HG03095 (cell line): Measurements from ENCODE around the gene KLF15.

Experiments used
- ATAC-seq: cut with Tn5 transposase; IDR thresholded peaks from one replicate; pipeline ENCODE4 v1.9.1; 2021; ENCODE audit warnings: moderate library complexity; ENCODE audit not compliant: unreplicated experiment

Gene KLF15

DNA sequence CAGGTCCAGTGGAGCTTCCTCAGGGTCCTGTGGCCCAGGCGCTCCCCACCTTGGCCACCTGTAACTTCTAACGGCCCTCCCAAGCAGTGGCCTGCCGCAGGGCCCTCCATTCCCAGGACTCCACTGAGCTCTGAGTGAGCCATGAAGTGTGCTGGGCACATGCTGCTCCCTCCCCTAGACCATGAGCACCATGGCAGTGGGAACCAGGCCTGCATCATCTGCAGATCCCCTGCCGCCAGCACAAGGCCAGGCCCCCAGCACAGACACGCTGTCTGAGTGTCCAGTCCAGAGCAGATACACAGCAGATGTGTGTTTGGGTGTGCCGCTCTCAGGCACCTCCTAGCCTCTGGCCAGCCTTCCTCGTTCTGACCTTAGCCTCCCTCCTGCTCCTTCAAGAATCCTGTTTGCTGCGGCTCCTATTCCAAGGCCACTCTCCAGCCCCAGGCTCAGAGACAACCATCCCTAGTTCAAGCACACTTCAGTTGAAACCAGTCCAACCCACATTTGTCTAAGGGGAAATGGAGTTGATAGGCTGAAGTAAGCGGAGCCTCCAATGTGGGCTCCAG is 7.0 kb upstream of the KLF15 start:
- no peak for ATAC-seq

DNA sequence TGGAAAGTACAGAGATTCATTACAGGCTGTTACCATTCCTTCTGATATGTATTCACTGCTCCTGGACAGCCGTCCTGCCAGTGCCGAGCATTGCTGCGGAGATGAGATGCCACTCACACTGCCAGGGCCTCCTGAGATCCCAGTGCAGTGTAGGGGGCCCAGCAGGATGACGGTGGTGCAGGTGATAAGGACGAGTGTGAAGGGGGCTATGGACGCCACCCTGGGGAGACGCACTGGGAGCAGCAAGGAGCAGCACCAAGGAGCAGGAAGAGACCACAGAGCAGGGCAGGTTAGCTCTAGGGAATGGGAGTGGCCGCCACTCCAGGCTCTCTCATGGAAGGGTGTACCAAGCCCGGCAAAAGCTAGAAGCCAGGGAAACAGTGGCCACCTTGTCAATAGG is 4.0 kb upstream of the KLF15 start:
- no peak for ATAC-seq

DNA sequence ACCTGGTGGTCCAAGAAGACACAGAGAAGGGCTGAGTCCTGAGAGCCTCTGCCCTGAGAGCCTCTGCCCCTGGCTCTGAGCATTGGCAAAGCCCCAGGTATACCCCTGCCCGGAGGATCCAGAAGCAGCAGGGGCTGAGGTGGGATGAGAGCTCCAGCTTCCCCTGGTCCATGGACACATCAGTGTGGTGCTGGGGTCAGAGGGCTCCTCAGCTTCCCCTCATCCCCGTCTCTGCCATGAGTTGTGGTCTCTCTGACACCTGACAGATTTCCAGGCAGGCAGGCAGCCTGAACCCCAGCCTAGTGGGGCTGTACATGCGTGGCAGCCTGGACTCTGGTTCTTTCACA is 3.5 kb upstream of the KLF15 start:
- ATAC-seq: no peak

DNA sequence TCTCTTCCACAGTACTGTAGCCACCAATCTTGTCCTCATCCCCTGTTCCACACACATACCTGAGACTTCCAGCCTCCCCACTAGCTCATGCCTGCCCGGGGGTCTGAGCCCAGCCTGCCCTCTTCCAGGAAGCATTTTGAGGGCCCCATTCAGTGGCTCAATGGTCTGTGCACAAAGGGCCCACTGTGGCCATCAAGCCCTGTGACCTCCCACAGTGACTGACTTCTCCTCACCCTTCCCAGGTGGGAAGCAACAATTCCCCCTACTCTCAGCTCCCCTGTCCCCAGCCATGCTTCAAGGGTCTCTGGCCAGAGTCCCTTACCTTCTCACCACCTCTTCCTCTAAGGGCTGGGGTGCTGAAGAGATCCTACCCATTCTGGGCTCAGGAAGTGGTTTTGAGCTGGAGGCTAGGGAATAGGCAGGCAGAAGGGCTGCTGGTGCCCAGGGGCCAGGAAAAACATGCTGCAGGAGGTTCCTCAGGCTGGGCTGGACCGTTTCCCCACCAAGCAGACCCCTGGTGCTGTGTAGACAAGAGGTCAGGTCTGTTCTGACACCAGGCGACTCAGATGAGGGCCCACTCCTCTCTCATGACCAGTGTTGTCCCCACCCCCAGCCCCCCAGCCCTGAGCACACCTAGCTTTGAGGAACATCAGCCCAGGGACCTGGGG is 3.0 kb upstream of the KLF15 start:
- no peak for ATAC-seq

DNA sequence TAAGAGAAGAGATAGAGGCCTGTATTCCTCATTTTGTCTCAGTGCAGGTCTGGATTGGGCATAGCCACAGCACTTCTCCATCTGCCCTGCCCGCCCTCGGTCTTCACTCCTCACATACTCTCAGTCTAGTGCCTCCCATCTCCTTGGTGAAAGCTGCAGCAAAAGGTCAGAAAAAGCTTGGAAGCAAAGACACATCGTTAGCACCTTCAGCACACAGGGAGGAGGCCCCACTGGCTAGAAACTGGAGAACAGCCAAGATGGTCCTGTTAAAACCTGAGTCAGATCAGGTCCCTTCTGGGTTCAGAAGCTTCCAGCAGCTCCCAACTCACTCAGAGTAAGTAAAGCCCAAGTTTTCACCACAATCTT is 1.6 kb upstream of the KLF15 start:
- ATAC-seq: no peak

DNA sequence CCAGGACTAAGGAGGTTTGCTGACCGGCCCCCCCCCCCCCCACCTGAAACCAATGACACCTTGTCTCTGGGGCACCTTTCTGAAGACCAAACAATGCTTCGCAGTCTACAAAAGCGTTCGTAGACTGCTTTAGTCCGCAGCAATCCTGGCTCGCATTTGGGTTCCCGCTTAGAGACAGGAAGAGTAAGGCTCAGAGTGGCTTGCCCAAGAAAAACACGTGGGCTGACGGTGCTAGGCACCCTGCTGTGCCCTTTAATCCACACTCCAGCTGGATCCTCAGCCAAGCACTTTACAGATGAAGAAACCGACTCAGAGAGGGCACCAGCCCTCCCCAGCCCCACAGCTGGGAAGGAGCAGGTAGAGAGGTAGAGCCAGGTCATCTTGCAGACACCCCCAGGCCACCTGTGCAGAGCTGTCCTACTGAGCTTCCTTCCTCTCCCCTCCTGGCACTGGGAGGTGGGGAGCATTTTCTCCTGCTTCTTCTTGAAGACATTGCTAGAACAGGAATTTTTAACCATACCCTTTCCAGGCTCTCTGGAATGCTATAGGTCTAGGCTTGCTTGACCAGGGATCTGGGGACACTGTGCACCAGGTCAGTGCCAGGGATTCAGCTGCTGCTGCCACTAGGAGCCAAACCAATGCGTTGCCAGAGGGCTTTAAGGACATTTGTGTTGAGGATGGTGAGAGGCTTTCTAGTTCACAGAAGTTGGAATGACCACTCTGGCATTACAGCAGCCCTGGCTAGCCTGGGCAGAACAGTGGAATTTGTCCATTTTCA is 1.0 kb upstream of the KLF15 start:
- ATAC-seq: no peak

DNA sequence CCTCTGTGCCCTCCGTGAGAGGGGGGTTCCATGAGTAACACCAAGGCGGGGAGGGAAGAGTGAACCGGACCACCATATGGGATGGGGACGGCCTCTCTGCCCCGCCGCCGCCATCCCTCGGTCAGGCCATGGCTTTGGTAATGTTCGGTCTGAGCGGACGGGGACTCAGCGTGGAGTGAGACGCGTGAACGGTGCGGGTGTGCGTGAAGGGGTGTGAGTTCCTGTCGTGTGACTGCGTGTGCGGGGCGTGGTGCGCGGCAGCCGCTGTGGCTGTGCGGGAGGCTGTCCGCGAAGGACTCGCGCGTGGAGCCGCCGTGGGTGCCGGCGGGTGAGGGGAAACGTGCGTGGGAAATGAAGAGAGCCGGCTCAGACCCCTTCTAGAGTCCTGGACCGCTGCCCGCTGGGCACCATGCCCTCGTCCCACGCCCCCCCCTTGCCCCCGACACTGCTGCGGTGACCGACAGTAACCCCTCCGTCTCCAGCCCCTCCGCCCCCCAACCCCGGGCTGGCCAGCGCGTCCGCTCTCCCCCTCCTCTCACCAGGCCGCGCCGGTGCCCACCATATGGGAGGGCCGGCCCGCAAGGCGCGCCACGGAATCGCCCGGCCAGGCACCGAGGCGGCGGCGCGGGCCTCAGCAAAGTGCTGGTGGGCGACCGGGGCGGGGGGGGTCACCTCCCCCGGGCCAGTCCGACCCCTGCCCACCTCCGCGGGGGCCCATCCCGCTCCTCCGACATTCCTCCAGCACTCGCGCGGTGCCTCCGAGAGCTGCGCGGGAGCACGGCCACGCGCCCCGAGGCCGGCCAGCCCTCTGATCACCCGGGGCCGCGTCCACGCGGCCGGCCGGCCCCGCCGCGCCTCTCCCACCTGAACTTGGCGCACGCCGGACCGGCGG is 589 bp downstream of the KLF15 start:
- no peak for ATAC-seq

DNA sequence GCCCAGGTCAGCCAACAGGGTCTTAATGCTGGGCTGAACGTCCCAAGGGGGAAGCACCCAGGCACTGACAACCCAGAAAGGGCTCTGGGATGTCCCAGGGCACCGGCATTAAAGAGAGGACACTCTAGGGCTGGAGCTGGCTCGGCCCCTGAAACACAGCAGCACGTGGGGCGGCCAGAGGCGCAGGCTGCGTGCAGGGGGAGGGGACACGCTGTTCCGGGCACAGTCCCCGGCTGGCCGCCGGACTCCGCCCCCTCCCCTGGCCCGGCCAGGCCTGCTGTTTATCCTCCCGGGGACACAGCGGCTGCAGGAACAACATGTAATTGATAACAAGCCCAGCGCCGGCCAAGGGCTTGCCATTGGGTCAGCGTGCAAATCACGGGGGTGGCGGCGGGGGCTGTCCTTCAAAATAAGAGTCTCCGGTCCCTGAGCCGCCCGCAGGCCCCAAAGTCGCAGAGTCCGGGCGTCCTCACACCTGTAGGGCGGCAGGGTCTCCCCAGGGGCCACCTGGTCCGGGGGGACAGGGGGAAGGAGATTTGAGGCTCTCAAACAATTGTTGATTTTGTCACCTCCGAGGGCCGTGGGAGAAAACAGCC is 1.3 kb downstream of the KLF15 start:
- ATAC-seq: no peak

DNA sequence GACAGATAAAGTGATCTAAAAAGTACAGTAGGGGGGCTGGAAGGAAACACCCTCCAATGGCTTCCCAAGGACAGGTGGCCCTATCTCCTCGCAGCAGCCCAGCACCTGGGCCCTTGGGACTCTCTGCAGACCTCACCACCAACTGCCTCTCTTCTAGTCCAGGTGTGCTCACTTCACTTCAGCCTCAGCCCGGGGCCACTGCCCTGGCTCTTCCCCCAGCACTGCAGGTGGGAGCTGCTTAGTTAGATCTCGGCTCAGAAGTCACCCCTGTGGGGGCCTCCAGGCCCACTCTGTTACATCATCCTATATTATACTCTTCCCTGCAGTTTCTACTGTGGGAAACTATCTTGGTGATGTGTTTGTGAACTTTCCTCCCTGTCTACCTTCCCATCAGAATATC is 2.0 kb downstream of the KLF15 start:
- ATAC-seq: no peak

DNA sequence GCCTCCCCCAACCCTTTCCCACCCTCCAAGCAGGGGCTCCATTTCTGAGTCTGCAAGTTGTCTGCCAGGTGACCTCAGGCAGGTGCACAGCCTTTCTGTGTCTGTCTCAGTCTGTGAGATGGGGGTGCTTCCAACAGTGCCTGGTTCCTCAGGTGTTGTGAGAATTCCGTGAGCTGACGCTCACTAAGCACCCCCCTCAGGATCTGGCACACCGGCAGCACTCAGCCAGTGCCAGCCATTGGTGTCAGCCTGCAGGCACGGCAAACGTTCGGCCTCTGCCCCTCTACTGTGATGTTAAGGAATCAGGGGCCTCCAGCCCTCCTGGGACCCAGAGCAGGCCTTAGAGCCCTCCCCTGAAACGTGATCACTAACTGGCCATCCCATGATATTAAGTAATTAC is 2.4 kb downstream of the KLF15 start:
- ATAC-seq: no peak

DNA sequence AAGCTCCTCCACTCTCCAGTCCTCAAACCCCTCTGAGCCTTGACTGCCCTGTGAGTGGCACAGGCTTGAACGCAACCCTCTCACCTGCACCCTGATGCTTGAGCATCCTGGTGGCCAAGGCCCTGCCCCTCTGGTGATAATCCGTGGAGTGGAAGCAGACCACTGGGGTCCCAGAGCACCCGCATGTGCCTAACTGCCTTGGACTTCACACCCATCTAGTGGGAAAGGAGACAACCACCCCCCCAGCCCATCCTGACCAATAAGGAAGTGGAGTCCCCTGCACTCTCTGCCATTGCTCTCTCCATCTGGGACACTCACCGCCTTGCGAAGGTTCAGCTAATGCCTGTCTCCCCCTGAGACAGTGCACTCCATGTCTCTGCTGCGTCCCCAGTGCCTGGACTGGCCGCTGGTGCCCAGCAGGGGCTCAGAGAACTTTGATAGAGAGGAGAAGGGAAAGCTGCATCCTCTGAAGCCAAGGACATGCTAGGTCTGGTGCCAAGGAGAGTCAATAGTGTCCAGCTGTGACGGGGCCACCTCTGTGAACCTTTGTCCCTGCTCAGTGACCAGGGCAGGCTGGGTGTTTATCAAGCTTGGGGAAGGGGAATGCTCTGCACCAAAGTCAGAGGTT is 3.4 kb downstream of the KLF15 start:
- ATAC-seq: no peak

DNA sequence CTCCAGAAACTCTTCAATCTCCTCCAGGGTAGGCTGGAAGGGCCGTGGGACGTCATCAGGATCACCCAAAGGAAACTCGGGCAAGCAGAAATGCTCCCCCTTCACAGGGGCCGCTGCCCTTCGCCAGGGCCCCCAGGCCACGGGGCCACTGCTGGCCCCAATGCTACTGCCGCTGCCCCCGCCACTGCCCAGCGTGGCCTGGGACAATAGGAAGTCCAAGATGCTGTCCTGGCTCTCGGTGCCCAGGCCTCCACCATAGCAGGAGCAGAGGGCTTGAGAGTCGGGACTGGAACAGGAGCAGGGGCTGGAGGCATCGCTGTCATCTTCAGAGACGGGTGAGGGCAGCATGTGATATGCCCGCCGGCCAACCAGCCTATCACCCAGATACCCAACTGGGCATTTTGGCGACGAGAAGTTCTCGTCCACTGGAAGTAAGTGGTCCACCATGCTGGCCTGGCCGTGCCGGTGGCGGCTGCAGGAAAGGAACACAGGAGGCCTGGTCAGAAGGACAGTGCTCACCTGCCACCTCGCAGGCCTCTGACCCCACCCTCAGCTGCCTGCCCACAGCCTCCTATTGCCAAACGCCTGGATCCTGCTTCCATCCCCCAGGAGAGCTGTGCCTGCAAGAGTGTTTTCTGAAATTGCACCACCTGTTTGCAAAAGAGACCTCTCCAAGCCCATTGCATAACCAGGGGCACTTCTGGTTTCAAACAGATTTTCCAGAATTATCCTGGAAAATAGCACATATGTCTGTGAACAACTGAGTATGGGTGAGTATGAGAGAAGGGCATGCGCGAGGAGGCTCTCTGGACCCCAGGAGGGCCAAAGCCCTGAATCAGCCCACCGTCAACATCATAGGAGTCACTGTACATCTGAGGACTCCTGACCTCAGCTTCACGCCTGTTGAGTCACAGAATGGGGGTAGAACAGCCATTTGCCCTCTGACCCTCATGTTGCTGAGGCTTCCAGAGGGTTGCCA is 4.4 kb downstream of the KLF15 start:
- ATAC-seq: no peak

DNA sequence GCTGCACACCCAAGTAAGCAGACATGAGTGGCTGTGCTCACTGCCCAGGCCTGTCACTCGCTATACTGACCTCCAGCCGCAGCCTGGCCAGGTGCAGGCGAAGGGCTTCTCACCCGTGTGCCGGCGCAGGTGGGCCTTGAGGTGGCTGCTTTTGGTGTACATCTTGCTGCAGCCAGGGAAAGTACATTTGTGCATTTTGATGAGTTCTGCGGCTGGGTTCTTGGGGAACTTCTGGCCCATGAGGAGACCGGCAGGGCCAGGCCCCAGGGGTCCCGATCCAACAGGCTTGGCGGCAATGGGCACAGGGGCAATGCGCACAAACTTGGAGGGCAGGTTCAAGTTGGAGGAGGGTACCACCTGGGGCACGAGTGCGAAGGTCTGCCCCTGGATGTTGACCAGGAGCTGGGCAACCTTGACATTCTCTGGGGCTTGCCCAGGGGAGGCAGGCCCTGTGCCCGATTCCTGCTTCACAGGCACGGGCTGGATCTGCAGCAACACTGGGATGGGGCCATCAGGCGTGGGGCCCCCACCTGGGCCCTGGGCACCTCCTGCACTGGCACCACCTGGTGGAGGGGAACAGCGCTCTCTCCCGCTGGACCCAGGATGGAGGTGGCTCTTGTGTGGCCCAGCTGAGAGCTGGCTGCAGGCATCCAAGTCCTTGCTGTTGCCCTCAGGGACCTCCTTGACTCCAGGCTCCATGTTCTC is 5.3 kb downstream of the KLF15 start:
- ATAC-seq: no peak

DNA sequence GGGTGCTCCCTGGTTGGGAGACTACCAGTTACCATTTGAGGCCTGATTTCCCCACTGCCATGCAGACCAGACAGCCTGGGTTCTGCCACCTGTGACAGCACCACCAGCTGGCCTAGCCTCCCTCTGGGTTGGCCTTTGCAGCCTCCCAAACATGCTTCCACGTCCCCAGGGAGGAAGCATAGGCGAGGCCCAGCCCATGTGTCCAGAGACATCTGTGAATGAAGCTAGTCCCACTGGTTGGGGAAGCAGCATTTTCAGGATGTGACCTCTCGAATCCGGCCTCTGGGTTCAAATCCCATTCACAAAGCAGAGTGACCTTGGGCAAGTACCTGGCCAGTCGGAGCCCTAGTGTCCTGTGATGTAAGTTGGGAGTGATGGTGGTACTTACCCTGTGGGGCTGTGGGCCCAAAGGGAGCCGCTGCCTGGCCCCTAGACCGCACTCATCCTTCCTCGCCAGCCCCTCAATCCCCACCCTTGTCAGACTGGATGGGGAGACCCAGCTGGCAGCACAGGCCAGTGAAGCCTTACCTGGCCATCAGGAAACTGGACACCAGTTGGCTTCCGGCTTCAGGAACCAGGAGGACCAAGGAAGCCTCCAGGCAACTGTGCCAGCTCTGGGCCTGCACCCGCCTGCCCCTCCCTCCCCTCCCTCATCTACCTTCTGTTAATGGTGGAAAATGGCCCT is 6.0 kb downstream of the KLF15 start:
- no peak for ATAC-seq

DNA sequence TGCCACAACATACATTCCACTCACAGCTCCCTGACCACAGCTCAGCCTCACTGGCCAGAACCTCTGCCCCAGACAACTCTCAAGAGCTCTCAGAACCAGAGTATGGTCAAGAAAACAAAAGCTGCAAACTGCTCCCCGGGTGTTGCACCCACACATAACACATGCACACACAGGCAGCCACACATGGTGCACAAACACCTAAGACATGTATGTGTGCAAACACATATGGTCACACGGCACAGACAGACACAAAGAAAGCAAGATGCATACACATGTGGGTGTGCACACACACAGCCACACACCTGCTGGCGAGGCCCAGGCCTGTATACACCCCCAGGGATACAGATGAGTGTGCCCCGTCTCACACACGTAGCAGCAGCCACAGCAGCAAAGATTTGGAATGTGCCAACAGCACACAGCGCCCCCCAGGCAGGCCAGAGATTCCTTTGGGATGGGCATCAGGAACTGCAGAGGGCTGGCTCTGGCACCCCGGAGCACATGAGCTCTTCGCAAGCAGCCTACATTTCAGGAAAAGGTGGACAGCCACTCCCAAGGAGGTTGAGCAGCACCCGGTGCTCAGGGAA is 6.6 kb downstream of the KLF15 start:
- no peak for ATAC-seq

DNA sequence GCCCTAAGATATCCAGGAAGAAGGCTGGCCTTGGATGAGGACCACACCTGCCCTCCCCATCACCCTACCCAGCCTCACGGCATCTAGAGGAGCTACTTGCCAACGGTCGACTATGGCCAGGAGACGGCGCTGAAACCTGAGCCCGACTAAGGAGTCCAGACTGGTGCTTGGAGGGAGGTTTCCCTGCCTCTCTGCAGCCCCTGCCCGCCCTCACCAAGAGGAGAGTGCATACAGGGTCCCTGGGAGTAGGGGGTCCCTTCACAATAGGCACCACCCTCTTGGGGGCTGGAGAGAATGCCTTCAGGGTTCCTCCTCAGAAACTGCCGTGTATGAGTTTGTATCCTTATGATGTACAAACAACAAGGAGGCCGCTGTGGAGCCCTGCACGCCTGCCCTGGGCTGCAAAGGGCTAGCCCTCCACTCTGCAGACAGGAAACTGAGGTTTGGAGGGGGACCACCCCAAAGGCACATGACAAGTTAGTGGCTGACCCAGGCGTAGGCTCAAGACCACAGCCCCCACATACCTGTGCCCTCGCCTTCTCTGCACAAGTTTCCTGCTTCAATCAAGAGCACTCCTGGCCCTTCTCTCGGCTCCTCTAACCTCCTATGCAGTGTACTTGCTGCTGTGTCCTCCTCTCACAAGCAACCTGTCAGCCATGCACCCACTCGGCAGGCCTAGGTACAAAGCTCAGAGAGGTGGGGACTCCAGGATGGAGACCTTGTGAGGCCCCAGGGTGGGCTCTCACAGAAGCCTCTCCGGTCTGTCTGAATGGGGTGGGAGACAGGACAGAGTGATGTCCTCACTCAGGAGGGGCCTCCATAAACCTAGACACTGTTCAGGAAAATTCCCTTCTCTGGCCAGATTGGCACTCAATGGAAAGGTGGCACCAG is 7.4 kb downstream of the KLF15 start:
- no peak for ATAC-seq

DNA sequence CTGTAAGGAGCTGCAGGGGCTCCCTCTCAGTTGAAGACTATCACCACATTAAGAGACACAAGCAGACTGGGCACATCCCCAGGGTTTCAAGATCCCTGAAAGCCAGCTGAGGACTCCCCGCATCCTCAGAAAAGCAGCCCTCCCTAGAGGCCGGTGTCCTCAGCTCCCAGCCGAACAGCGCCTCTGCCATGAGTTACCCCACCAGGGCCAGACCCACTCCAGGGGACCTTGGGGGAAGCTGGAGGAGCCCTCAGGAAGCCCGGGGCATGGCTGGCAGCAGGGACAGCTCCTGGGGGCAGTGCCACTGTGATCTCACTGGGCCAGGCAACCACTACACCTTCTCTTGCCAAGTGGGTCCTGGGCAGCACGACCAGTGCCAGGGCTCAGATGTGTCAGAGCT is 8.1 kb downstream of the KLF15 start:
- no peak for ATAC-seq
